ENCODE results near the gene BTAF1. TPM values are rescaled to one million over a fixed set of nuclear protein-coding genes. Genes with fewer than 3 reads are reported as not detected.

BTAF1 gene
- total and polyA plus RNA-seq, 5 donors from 2014 or later, result 7.5 to 75.4 (median 8.1) TPM

Other genes with a start within 250 kb of the BTAF1 start
- gene TNKS2, start 125.3 kb upstream of the BTAF1 start, total RNA-seq, result 48.4 TPM
- gene TNKS2, start 125.3 kb upstream of the BTAF1 start, polyA plus RNA-seq, result 10 to 100 TPM; 21.8 to 25.0 (median 23.7) TPM
- 1.5 TPM for gene FGFBP3, start 14.3 kb upstream of the BTAF1 start, total RNA-seq
- 1 to 10 TPM in 3 of 4 donors, under 1 TPM in 1; 0.68 to 2.3 (median 1.2) TPM for gene FGFBP3, start 14.3 kb upstream of the BTAF1 start, polyA plus RNA-seq